GM19238 (cell line): ENCODE measurements around the gene ZNF536.

Source experiments
- DNase-seq: peaks from one replicate; pipeline ENCODE4 v3.0.0; 2011; ENCODE audit warnings: low spot score; ENCODE audit not compliant: insufficient read length

The ZNF536 gene

GRCh38 chr19:30602661-30603350 lies 230.6 kb downstream of the ZNF536 start:
- DNase-seq = no peak

GRCh38 chr19:30604657-30605056 lies 232.5 kb downstream of the ZNF536 start:
- DNase-seq = no peak

GRCh38 chr19:30605333-30605732 lies 233.1 kb downstream of the ZNF536 start:
- no peak for DNase-seq

DNA sequence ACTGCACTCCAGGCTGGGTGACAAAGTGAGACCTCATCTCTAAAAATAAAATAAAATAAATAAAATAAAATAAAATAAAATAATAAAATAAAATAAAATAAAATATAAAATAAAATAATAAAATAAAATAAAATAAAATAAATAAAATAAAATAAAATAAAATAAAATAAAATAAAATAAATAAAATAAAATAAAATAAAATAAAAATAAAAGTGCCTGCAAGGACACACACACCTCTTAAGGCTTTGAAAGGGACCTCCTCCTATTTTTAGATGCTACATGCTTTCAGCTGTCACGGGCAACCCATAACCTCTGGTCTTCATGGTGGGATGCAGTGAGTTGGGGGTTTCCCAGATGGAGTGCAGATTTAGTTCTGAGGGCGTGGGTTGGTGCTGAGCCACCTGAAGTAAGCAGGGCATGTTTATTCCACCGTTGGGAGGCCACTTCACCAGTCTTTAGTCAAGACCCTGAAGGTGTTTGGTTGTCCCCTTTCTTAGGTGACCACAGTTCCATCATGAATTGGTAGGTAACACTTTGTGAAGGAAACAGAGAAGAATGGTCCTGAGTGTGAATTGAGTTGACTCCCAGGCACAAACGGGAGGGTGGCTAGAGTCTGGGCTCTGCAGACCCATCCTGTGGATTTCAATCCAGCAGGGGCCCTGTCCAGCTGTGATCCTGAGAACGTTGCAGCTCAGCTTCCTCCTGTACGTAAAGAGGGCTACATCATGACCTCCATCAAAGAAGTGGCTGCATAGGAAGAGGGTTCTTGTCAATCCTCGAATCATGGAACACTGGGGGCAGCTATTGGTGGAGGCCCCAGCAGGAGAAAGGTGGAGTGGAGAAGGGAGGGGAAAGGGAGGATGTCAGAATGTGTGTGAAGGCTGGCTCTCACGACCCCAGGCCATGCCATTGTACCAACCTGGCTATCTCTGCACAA lies 234.2 kb downstream of the ZNF536 start:
- no peak for DNase-seq
